Endodermal cell (in vitro differentiated cells): ENCODE measurements around the gene MS4A12. TPM values are rescaled to one million over a fixed set of nuclear protein-coding genes. Genes with fewer than 3 reads are reported as not detected.
"Not testable (repeated sequence)": the region's sequence is repeated elsewhere in the genome, so short reads cannot be mapped to it uniquely, and the experiment has no call there.

Source experiments
- DNase-seq: peaks from one replicate; pipeline ENCODE4 v3.0.0-alpha.2; 2017
- H3K27ac ChIP-seq: 2 replicates; pipeline ENCODE4 v1.5.1; 2013; ENCODE audit warnings: mild to moderate bottlenecking, low read depth, low read length, moderate library complexity
- H3K27me3 ChIP-seq: 2 replicates; pipeline ENCODE4 v1.6.1; 2013; ENCODE audit warnings: mild to moderate bottlenecking, low read length, moderate library complexity; ENCODE audit not compliant: insufficient read depth, control insufficient read depth, poor library complexity, severe bottlenecking
- H3K36me3 ChIP-seq: 2 replicates; pipeline ENCODE4 v1.7.0; 2013; ENCODE audit warnings: mild to moderate bottlenecking, low read length, moderate library complexity; ENCODE audit not compliant: control insufficient read depth, insufficient read depth
- H3K4me1 ChIP-seq: one replicate; pipeline ENCODE4 v1.7.0; 2013; ENCODE audit warnings: low read length; ENCODE audit not compliant: control insufficient read depth, insufficient read depth
- H3K4me3 ChIP-seq: 2 replicates; pipeline ENCODE4 v1.5.1; 2013; ENCODE audit warnings: mild to moderate bottlenecking, low read length, moderate library complexity
- H3K9ac ChIP-seq: 2 replicates; pipeline ENCODE4 v1.6.1; 2013; ENCODE audit warnings: mild to moderate bottlenecking, low read length, moderate library complexity; ENCODE audit not compliant: poor library complexity, severe bottlenecking; ENCODE audit errors: extremely low read depth
- H3K9me3 ChIP-seq: 2 replicates; pipeline ENCODE4 v1.6.1; 2013; ENCODE audit warnings: mild to moderate bottlenecking, low read length, moderate library complexity; ENCODE audit not compliant: control insufficient read depth
- H3K27ac Mint-ChIP-seq: 2 replicates; pipeline ENCODE4 v1.8.0; 2020; ENCODE audit warnings: mixed read lengths
- H3K27me3 Mint-ChIP-seq: 2 replicates; pipeline ENCODE4 v1.8.0; 2021; ENCODE audit warnings: mild to moderate bottlenecking, mixed read lengths; ENCODE audit not compliant: insufficient read depth
- H3K36me3 Mint-ChIP-seq: 2 replicates; pipeline ENCODE4 v1.8.0; 2020; ENCODE audit warnings: low read depth, mixed read lengths
- H3K4me1 Mint-ChIP-seq: 2 replicates; pipeline ENCODE4 v1.8.0; 2020; ENCODE audit warnings: mixed read lengths
- H3K4me3 Mint-ChIP-seq: 2 replicates; pipeline ENCODE4 v1.8.0; 2020; ENCODE audit warnings: mild to moderate bottlenecking, moderate library complexity, mixed read lengths
- H3K9me3 Mint-ChIP-seq: 2 replicates; pipeline ENCODE4 v1.8.0; 2020; ENCODE audit warnings: mild to moderate bottlenecking, mixed read lengths
- CTCF ChIP-seq: fragments of 200-600 bp; sonication (generic); conservative IDR thresholded peaks from 2 replicates; pipeline ENCODE4 v1.5.0; 2021; ENCODE audit warnings: antibody characterized with exemption, mild to moderate bottlenecking
- WGBS, 2 experiments: methylation state at CpG; one replicate each; pipeline versions ENCODE4 v1.1.5 to v1.1.7; 2013; ENCODE audit warnings: missing lambda C conversion rate in 2 of 2, mixed read lengths in 1 of 2; ENCODE audit not compliant: insufficient coverage in 1 of 2, insufficient read length in 1 of 2; 5-methylcytosine and 5-hydroxymethylcytosine counted together
- long read RNA-seq, 4 experiments: library from polyadenylated mRNA in 2 of 4; library from RNA in 1 of 4; library from capped mRNA in 1 of 4; stranded (forward) in 3 of 4; unstranded in 1 of 4; transcript quantifications; one replicate each; pipeline ENCODE4 v2.0.0, GENCODE V29; 2020 to 2021; ENCODE audit warnings: inconsistent platforms in 1 of 4
- polyA plus RNA-seq, 2 experiments: library from polyadenylated mRNA; stranded (reverse); fragments of 50-300 nt; gene quantifications; one replicate each; pipeline ENCODE4 v1.2.3, GENCODE V29; 2013
- total RNA-seq, 2 donors: library from RNA; stranded (reverse); fragmentation: NEBNext Ultra II Directional in 1 of 2; extraction: Animal tissue kit (Norgen Biotek cat#: 25700) in 1 of 2; gene quantifications; 2 replicates in 1 of 2; 3 replicates in 1 of 2; pipeline ENCODE4 v1.2.1, GENCODE V29; 2021

MS4A12 gene
- not detected for total RNA-seq
- polyA plus RNA-seq (2013, experiment 1 of 2), result not detected
- polyA plus RNA-seq (2013, experiment 2 of 2), result not detected
- long read RNA-seq, experiment 1, result 0 reads
- long read RNA-seq, experiment 2, result 0 reads
- long read RNA-seq, experiment 3, result 0 reads
- long read RNA-seq, experiment 4, result 0 reads

GRCh38 chr11:60492488-60493009 is at the start of gene MS4A12:
Gene MS4A12, plus strand, starts transcription at chr11:60492778. Its CDS starts 4,541 bp downstream, at chr11:60497319.
- H3K4me1 Mint-ChIP-seq, result no peaks in the 10 kb centered on the region
- H3K9me3 Mint-ChIP-seq, result peaks cover 12% of the 10 kb centered on the region
- no peaks in the 10 kb centered on the region for H3K27me3 Mint-ChIP-seq
- H3K27ac Mint-ChIP-seq, result no peak within 1 kb of the TSS
- no peaks in the 10 kb centered on the region for H3K36me3 Mint-ChIP-seq
- WGBS, 2 experiments, result 94 to 100% methylated on average over 1 to 4 of the region's 4 CpGs
- no peak within 1 kb of the TSS for H3K4me3 ChIP-seq
- no peak within 1 kb of the TSS for H3K4me3 Mint-ChIP-seq
- no peak within 1 kb of the TSS for H3K9ac ChIP-seq
- H3K9me3 ChIP-seq, result no peaks in the 10 kb centered on the region
- no peaks in the 10 kb centered on the region for H3K27me3 ChIP-seq
- H3K36me3 ChIP-seq, result no peaks in the 10 kb centered on the region
- no peaks in the 10 kb centered on the region for H3K4me1 ChIP-seq
- H3K27ac ChIP-seq, result no peak within 1 kb of the TSS
- DNase-seq, result no peak
- no peak for TF ChIP-seq CTCF

GRCh38 chr11:60447070-60447469 is 45.5 kb upstream of the MS4A12 start:
- no peak for TF ChIP-seq CTCF
- Histone ChIP-seq H3K4me1 (no peaks in the 10 kb centered on the region), H3K27ac (no peak overlapping the region), H3K36me3 (no peaks in the 10 kb centered on the region), H3K27me3 (no peaks in the 10 kb centered on the region), H3K9ac (no peak overlapping the region), H3K4me3 (no peak overlapping the region), H3K9me3 (no peaks in the 10 kb centered on the region)
- H3K27ac Mint-ChIP-seq, result no peak overlapping the region
- peaks cover 15% of the 10 kb centered on the region for H3K9me3 Mint-ChIP-seq
- no peak for DNase-seq
- no peaks in the 10 kb centered on the region for H3K27me3 Mint-ChIP-seq
- no peak overlapping the region for H3K4me3 Mint-ChIP-seq
- peaks cover 2% of the 10 kb centered on the region for H3K4me1 Mint-ChIP-seq
- no peaks in the 10 kb centered on the region for H3K36me3 Mint-ChIP-seq

- Histone ChIP-seq H3K4me1 (no peaks in the 10 kb centered on the region), H3K27me3 (no peaks in the 10 kb centered on the region), H3K36me3 (no peaks in the 10 kb centered on the region), H3K9ac (no peak overlapping the region), H3K9me3 (no peaks in the 10 kb centered on the region), H3K27ac (no peak overlapping the region), H3K4me3 (no peak overlapping the region)
- Mint-ChIP-seq H3K9me3 (peaks cover 15% of the 10 kb centered on the region), H3K27ac (no peak overlapping the region), H3K36me3 (no peaks in the 10 kb centered on the region), H3K4me1 (no peaks in the 10 kb centered on the region), H3K27me3 (no peaks in the 10 kb centered on the region), H3K4me3 (no peak overlapping the region)
- TF ChIP-seq CTCF, result no peak
- DNase-seq, result no peak
Measured at GRCh38 chr11:60447846-60448245, 44.7 kb upstream of the MS4A12 start.

- not testable (repeated sequence) for H3K4me3 Mint-ChIP-seq, H3K4me1 ChIP-seq, H3K36me3 ChIP-seq, H3K27me3 Mint-ChIP-seq, H3K4me3 ChIP-seq, H3K9ac ChIP-seq, H3K9me3 ChIP-seq, H3K27me3 ChIP-seq, H3K4me1 Mint-ChIP-seq, H3K27ac Mint-ChIP-seq, H3K27ac ChIP-seq, H3K36me3 Mint-ChIP-seq, DNase-seq
- peaks cover 15% of the 10 kb centered on the region for H3K9me3 Mint-ChIP-seq
- 98% methylated on average over 19 of the region's 32 CpGs; no CpG with 5 or more reads in 1 of the 2 experiments for WGBS, 2 experiments
Measured at GRCh38 chr11:60451185-60451584, 41.4 kb upstream of the MS4A12 start.
